HepG2 (cell line): ENCODE data around the gene SRSF1. TPM values are rescaled to one million over a fixed set of nuclear protein-coding genes. Genes with fewer than 3 reads are reported as not detected.

ENCODE experiments used
- CCDC6 ChIP-seq: sonication (generic); formaldehyde crosslinking; IDR thresholded peaks from 2 replicates; pipeline ENCODE4 v1.8.1; 2022; ENCODE audit warnings: mild to moderate bottlenecking, missing genetic modification reagents, moderate library complexity
- CEBPG ChIP-seq: IDR thresholded peaks from 2 replicates; pipeline ENCODE4 v1.6.1; 2016
- ELF1 ChIP-seq: sonication (generic); formaldehyde crosslinking; IDR thresholded peaks from 2 replicates; pipeline ENCODE4 v1.4.0; 2020; ENCODE audit warnings: missing genetic modification reagents
- GTF2F1 ChIP-seq: fragments of 150-350 bp; IDR thresholded peaks from 2 replicates; pipeline ENCODE4 v1.6.1; 2014; ENCODE audit warnings: low read length
- KDM5B ChIP-seq: sonication (generic); formaldehyde crosslinking; IDR thresholded peaks from 2 replicates; pipeline ENCODE4 v1.4.0; 2020; ENCODE audit warnings: missing genetic modification reagents, mild to moderate bottlenecking, borderline replicate concordance
- MEF2D ChIP-seq: sonication (generic); formaldehyde crosslinking; IDR thresholded peaks from 2 replicates; pipeline ENCODE4 v1.5.1; 2020; ENCODE audit warnings: mild to moderate bottlenecking, missing genetic modification reagents
- PAF1 ChIP-seq: IDR thresholded peaks from 2 replicates; pipeline ENCODE4 v1.6.1; 2016; ENCODE audit warnings: missing genetic modification reagents, missing compliant biosample characterization
- PRPF4 ChIP-seq: fragments of 200-400 bp; formaldehyde crosslinking; IDR thresholded peaks from 2 replicates; pipeline ENCODE4 v1.6.1; 2016; ENCODE audit warnings: low read length, low read depth; ENCODE audit not compliant: poor library complexity, severe bottlenecking
- SIN3A ChIP-seq: IDR thresholded peaks from 2 replicates; pipeline ENCODE4 v1.6.1; 2011; ENCODE audit warnings: low read depth, mild to moderate bottlenecking, control low read depth, low read length, borderline replicate concordance
- SKI ChIP-seq: fragments of 450-650 bp; IDR thresholded peaks from one replicate; pipeline ENCODE4 v1.6.1; 2018; ENCODE audit warnings: mild to moderate bottlenecking; ENCODE audit not compliant: partially characterized antibody
- SUZ12 ChIP-seq: fragments of 150-350 bp; IDR thresholded peaks from 2 replicates; pipeline ENCODE4 v1.6.1; 2014; ENCODE audit warnings: low read depth, low read length
- ZNF343 ChIP-seq: sonication (generic); formaldehyde crosslinking; IDR thresholded peaks from 2 replicates; pipeline ENCODE4 v1.4.0; 2020; ENCODE audit warnings: mild to moderate bottlenecking, missing genetic modification reagents
- ZNF451 ChIP-seq: sonication (generic); formaldehyde crosslinking; IDR thresholded peaks from 2 replicates; pipeline ENCODE4 v1.5.0; 2020; ENCODE audit warnings: mild to moderate bottlenecking, missing genetic modification reagents
- ZNF484 ChIP-seq: sonication (generic); formaldehyde crosslinking; IDR thresholded peaks from 2 replicates; pipeline ENCODE4 v1.5.1; 2020; ENCODE audit warnings: mild to moderate bottlenecking, low read depth, missing genetic modification reagents, borderline replicate concordance
- ZNF629 ChIP-seq: sonication (generic); formaldehyde crosslinking; conservative IDR thresholded peaks from 2 replicates; pipeline ENCODE4 v1.5.0; 2020; ENCODE audit warnings: missing genetic modification reagents
- ZSCAN9 ChIP-seq: IDR thresholded peaks from 2 replicates; pipeline ENCODE4 v1.6.1; 2016; ENCODE audit warnings: borderline replicate concordance
- polyA plus RNA-seq, 8 experiments: library from polyadenylated mRNA; depleted of rRNA in 3 of 8; stranded (reverse) in 7 of 8; unstranded in 1 of 8; fragments of >200 nt; fragmentation: Illumina TruSeq in 4 of 8; extraction: Trizol in 4 of 8; gene quantifications; 2 replicates each; pipeline versions ENCODE4 v1.2.1 to v1.2.3, GENCODE V29; 2011 to 2016; ENCODE audit warnings: low read depth in 4 of 8, missing spikeins in 1 of 8, mixed read lengths in 1 of 8; ENCODE audit not compliant: insufficient read depth in 1 of 8
- total RNA-seq, 5 experiments: library from RNA; depleted of rRNA; stranded (reverse); fragments of >200 nt; fragmentation: Illumina TruSeq; extraction: Trizol; gene quantifications; 2 replicates each; pipeline ENCODE4 v1.2.3, GENCODE V29; 2016; ENCODE audit warnings: low read depth in 1 of 5
- TF ChIP-seq, protein P1 (sequence below): sonication (generic); formaldehyde crosslinking; IDR thresholded peaks from 2 replicates; pipeline ENCODE4 v1.5.0; 2020; ENCODE audit warnings: mild to moderate bottlenecking, missing genetic modification reagents
- TF ChIP-seq, protein P2 (sequence below): sonication (generic); formaldehyde crosslinking; conservative IDR thresholded peaks from 2 replicates; pipeline ENCODE4 v1.8.0; 2022; ENCODE audit warnings: mild to moderate bottlenecking, moderate library complexity, missing genetic modification reagents
- TF ChIP-seq, protein P3 (sequence below): sonication (generic); formaldehyde crosslinking; IDR thresholded peaks from 2 replicates; pipeline ENCODE4 v1.8.1; 2023; ENCODE audit warnings: missing genetic modification reagents, mild to moderate bottlenecking, borderline replicate concordance
- TF ChIP-seq, protein P4 (sequence below): sonication (generic); formaldehyde crosslinking; IDR thresholded peaks from 2 replicates; pipeline ENCODE4 v1.4.0; 2020; ENCODE audit warnings: mild to moderate bottlenecking, missing genetic modification reagents
- TF ChIP-seq, protein P5 (sequence below): IDR thresholded peaks from 2 replicates; pipeline ENCODE4 v1.6.1; 2016; ENCODE audit warnings: mild to moderate bottlenecking, missing biosample characterization, missing genetic modification reagents
- TF ChIP-seq, protein P6 (sequence below): sonication (generic); formaldehyde crosslinking; IDR thresholded peaks from 2 replicates; pipeline ENCODE4 v1.4.0; 2020; ENCODE audit warnings: missing genetic modification reagents, borderline replicate concordance

SRSF1 gene
- total and polyA plus RNA-seq, 2 of the 13 experiments (the other 11 are each of a cell fraction or from before 2014, with no cell fraction given) = 142 to 445 TPM

DNA sequence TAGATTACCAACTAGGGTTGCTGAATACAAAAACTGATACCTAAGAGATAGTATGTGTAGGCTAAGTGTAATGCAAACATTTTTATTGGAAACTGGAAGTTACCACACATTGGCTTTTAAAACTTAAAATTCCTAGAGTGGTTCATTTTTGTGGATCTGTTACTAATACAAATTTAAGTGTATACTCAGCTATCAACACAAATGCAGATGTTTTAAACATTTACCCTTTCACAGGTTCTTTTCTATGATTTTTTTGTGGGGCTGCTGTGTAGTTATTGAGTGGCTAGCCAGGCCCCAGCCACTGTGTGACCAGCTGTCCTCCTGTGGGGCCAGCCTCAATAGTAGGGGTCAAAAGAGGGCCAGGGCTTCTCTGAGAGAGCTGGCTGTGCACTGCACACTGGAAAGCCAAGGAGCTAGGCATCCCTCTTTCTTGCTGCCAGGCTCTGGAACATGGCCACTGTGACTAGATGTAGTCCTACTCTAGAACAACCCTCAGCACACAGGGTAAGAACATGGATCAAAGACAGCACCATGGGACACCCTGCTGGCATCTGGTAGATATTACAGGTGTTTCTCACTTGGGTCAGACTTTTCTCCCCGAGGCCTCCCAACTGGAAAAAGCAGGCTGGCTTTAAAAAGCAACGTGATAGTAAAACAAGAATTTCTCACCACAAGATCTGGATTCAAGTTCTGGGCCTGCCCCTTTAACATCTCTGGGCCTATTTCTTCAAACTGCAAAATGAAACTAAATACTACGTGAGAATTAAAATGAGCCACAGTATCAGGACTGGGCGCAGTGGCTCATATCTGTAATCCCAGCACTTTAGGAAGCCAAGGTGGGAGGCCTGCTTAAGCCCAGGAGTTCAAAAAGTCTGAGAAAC is 11.7 kb downstream of the SRSF1 start (continued):
- TF ChIP-seq, protein P1, sequence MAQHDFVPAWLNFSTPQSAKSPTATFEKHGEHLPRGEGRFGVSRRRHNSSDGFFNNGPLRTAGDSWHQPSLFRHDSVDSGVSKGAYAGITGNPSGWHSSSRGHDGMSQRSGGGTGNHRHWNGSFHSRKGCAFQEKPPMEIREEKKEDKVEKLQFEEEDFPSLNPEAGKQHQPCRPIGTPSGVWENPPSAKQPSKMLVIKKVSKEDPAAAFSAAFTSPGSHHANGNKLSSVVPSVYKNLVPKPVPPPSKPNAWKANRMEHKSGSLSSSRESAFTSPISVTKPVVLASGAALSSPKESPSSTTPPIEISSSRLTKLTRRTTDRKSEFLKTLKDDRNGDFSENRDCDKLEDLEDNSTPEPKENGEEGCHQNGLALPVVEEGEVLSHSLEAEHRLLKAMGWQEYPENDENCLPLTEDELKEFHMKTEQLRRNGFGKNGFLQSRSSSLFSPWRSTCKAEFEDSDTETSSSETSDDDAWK (CRISPR knock-in tag) = no peak
- TF ChIP-seq, protein P2, sequence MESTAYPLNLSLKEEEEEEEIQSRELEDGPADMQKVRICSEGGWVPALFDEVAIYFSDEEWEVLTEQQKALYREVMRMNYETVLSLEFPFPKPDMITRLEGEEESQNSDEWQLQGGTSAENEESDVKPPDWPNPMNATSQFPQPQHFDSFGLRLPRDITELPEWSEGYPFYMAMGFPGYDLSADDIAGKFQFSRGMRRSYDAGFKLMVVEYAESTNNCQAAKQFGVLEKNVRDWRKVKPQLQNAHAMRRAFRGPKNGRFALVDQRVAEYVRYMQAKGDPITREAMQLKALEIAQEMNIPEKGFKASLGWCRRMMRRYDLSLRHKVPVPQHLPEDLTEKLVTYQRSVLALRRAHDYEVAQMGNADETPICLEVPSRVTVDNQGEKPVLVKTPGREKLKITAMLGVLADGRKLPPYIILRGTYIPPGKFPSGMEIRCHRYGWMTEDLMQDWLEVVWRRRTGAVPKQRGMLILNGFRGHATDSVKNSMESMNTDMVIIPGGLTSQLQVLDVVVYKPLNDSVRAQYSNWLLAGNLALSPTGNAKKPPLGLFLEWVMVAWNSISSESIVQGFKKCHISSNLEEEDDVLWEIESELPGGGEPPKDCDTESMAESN (CRISPR knock-in tag) = no peak
- TF ChIP-seq, protein P3, sequence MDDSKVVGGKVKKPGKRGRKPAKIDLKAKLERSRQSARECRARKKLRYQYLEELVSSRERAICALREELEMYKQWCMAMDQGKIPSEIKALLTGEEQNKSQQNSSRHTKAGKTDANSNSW (CRISPR knock-in tag) = no peak
- TF ChIP-seq PAF1 (CRISPR knock-in tag) = peak; percentile 96
- TF ChIP-seq SUZ12 = no peak
- TF ChIP-seq MEF2D (CRISPR knock-in tag) = 0 out of 2 replicates have a peak, but pooled peaks have one; percentile 39
- no peak for TF ChIP-seq KDM5B
- no peak for TF ChIP-seq ZNF343 (CRISPR knock-in tag)
- 0 out of 2 replicates have a peak, but pooled peaks have one; percentile 15 for TF ChIP-seq ZNF451 (CRISPR knock-in tag)
- no peak for TF ChIP-seq PRPF4
- no peak for TF ChIP-seq SIN3A
- TF ChIP-seq ELF1 = no peak
- TF ChIP-seq, protein P4, sequence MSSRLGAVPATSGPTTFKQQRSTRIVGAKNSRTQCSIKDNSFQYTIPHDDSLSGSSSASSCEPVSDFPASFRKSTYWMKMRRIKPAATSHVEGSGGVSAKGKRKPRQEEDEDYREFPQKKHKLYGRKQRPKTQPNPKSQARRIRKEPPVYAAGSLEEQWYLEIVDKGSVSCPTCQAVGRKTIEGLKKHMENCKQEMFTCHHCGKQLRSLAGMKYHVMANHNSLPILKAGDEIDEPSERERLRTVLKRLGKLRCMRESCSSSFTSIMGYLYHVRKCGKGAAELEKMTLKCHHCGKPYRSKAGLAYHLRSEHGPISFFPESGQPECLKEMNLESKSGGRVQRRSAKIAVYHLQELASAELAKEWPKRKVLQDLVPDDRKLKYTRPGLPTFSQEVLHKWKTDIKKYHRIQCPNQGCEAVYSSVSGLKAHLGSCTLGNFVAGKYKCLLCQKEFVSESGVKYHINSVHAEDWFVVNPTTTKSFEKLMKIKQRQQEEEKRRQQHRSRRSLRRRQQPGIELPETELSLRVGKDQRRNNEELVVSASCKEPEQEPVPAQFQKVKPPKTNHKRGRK (CRISPR knock-in tag) = no peak
- TF ChIP-seq SKI = no peak
- no peak for TF ChIP-seq ZSCAN9 (CRISPR knock-in tag)
- no peak for TF ChIP-seq ZNF484 (CRISPR knock-in tag)
- peak; percentile 9; the same call in 1 of the 2 replicates for TF ChIP-seq CEBPG (CRISPR knock-in tag)
- no peak for TF ChIP-seq ZNF629 (CRISPR knock-in tag)
- peak; percentile 43; the same call in 1 of the 2 replicates for TF ChIP-seq CCDC6 (CRISPR knock-in tag)
- no peak for TF ChIP-seq GTF2F1
- TF ChIP-seq, protein P5, sequence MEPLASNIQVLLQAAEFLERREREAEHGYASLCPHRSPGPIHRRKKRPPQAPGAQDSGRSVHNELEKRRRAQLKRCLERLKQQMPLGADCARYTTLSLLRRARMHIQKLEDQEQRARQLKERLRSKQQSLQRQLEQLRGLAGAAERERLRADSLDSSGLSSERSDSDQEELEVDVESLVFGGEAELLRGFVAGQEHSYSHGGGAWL (CRISPR knock-in tag) = 0 out of 2 replicates have a peak, but pooled peaks have one; percentile 39
- TF ChIP-seq, protein P6, sequence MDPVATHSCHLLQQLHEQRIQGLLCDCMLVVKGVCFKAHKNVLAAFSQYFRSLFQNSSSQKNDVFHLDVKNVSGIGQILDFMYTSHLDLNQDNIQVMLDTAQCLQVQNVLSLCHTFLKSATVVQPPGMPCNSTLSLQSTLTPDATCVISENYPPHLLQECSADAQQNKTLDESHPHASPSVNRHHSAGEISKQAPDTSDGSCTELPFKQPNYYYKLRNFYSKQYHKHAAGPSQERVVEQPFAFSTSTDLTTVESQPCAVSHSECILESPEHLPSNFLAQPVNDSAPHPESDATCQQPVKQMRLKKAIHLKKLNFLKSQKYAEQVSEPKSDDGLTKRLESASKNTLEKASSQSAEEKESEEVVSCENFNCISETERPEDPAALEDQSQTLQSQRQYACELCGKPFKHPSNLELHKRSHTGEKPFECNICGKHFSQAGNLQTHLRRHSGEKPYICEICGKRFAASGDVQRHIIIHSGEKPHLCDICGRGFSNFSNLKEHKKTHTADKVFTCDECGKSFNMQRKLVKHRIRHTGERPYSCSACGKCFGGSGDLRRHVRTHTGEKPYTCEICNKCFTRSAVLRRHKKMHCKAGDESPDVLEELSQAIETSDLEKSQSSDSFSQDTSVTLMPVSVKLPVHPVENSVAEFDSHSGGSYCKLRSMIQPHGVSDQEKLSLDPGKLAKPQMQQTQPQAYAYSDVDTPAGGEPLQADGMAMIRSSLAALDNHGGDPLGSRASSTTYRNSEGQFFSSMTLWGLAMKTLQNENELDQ (CRISPR knock-in tag) = no peak
